ENCODE results near the gene SH3D21.

Gene SH3D21

DNA sequence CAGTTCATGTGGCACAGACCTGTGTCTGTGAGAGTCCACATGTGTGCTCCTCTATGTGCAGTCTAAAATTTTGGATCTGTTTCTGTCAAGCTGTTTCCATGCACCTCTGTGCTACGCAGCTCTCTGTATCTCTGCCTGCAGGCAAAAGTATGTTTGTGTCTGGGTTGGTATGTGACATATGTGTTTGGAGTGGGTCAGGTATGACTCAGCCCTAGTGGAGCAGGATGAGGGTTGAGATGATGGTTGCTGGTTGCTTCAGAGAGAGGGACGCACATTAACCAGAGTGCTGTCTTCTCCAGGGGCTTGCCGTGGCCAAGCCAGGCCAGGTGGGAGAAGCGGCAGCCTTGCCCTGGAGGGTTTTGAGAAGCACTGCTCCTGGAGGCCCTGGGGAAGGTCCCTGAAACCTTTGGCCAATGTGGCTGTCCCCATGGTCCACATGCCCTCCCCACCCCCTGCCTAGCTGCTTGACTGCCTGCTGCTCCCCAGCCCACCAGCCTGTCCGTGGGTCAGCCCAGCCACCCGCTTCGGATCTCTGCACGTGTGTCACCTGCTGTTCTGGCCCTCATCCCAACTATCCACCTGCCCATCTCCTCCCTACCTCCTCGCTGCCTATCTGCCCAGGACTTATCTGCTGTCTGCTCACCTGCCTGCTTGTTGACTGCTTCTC lies 21.4 kb downstream of the SH3D21 start:
- no peak overlapping the region for H3K4me3 ChIP-seq (ENCODE audit: low read length)
- TF ChIP-seq, protein P1, sequence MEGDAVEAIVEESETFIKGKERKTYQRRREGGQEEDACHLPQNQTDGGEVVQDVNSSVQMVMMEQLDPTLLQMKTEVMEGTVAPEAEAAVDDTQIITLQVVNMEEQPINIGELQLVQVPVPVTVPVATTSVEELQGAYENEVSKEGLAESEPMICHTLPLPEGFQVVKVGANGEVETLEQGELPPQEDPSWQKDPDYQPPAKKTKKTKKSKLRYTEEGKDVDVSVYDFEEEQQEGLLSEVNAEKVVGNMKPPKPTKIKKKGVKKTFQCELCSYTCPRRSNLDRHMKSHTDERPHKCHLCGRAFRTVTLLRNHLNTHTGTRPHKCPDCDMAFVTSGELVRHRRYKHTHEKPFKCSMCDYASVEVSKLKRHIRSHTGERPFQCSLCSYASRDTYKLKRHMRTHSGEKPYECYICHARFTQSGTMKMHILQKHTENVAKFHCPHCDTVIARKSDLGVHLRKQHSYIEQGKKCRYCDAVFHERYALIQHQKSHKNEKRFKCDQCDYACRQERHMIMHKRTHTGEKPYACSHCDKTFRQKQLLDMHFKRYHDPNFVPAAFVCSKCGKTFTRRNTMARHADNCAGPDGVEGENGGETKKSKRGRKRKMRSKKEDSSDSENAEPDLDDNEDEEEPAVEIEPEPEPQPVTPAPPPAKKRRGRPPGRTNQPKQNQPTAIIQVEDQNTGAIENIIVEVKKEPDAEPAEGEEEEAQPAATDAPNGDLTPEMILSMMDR (IDR thresholded peaks at IDR 0.05; ENCODE audit: insufficient read depth, low read depth, low read length, missing control alignments) = no peak
- peak; percentile 88 for DNase-seq (ENCODE audit: low read depth)

GRCh38 chr1:36328088-36328480 lies 21.9 kb downstream of the SH3D21 start:
- no peak for DNase-seq (ENCODE audit: low read depth)
- TF ChIP-seq, protein P1 (IDR thresholded peaks at IDR 0.05; ENCODE audit: insufficient read depth, low read depth, low read length, missing control alignments) = no peak
- H3K4me3 ChIP-seq (ENCODE audit: low read length) = no peak overlapping the region

- no peak for DNase-seq (ENCODE audit: low read depth)
- TF ChIP-seq, protein P1 (IDR thresholded peaks at IDR 0.05; ENCODE audit: insufficient read depth, low read depth, low read length, missing control alignments) = no peak
- H3K4me3 ChIP-seq (ENCODE audit: low read length) = no peak overlapping the region
Measured at GRCh38 chr1:36328713-36329112, 22.5 kb downstream of the SH3D21 start.

- H3K4me3 ChIP-seq (ENCODE audit: low read length) = no peak overlapping the region
- DNase-seq (ENCODE audit: low read depth) = no peak
- TF ChIP-seq, protein P1 (IDR thresholded peaks at IDR 0.05; ENCODE audit: insufficient read depth, low read depth, low read length, missing control alignments) = no peak
Measured at GRCh38 chr1:36329817-36330216, 23.6 kb downstream of the SH3D21 start.

GRCh38 chr1:36330940-36331339 lies 24.8 kb downstream of the SH3D21 start:
- TF ChIP-seq, protein P1 (IDR thresholded peaks at IDR 0.05; ENCODE audit: insufficient read depth, low read depth, low read length, missing control alignments) = no peak
- no peak for DNase-seq (ENCODE audit: low read depth)
- H3K4me3 ChIP-seq (ENCODE audit: low read length) = no peak overlapping the region

DNA sequence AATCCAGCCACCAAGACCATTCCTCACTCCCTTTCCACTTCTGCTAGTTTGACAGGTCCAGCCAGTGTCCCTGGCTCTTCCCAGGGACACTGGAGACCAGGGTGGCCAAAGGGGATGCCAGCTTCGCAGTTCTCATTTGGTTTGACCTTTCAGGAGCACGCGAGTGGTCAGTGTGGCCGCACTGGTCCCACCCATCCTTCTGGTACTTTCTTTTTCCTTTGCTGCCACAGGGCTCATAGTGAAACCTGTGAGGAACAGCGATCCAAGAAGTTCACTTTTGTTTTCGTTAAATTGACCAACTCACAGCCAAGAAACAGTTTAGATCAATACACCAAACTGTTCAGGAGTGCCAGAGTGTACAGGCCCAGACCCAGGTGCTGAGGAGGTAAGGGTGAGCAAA lies 31.7 kb downstream of the SH3D21 start:
- DNase-seq (ENCODE audit: low read depth) = no peak
- H3K4me3 ChIP-seq (ENCODE audit: low read length) = no peak overlapping the region
- TF ChIP-seq, protein P1 (IDR thresholded peaks at IDR 0.05; ENCODE audit: insufficient read depth, low read depth, low read length, missing control alignments) = no peak

DNA sequence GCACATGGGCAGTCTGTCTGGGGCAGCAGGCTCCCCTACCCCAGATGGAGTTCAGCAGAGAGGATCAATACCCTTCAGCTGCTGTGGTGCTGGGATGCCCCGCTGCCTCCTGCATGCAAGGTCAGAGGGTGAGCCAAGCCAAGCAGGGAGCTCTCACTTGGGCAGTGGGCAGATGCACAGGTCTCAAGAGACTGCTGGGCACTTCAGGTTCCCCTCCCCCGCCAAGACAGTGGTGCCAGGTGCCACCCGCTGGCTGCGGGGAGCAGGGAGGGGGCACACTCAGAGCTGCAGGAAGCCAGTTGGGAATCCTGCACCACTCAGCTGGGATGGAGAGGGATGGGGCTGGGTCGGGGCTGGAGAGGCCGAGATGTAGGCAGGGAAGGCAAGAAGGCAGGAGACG lies 33.0 kb downstream of the SH3D21 start:
- no peak for DNase-seq (ENCODE audit: low read depth)
- no peak overlapping the region for H3K4me3 ChIP-seq (ENCODE audit: low read length)
- TF ChIP-seq, protein P1 (IDR thresholded peaks at IDR 0.05; ENCODE audit: insufficient read depth, low read depth, low read length, missing control alignments) = no peak

Measured in epithelial cell of esophagus (primary cell).